ENCODE data around the gene NUPR2. TPM values are rescaled to one million over a fixed set of nuclear protein-coding genes. Genes with fewer than 3 reads are reported as not detected.
A peak's percentile ranks its signal among the peaks of the same experiment; 100 is the strongest.
"Not testable (repeated sequence)": the region's sequence is repeated elsewhere in the genome, so short reads cannot be mapped to it uniquely, and the experiment has no call there.

NUPR2 gene
- total RNA-seq, 1 experiment from 2014 or later: not detected

- CTCF ChIA-PET: interaction anchor here (0.6 to 0.9 kb wide), 3 partner anchors 55 to 142 kb away, joined by 3 to 7 read pairs (median 3); partner anchors contain the start of genes NIPSNAP2 and PSPH
Measured at GRCh38 chr7:56106108-56107073, 9.8 kb downstream of the NUPR2 start, which contains the start of gene CHCHD2. TSS of gene CHCHD2 (minus strand) at chr7:56106476. CDS start at chr7:56106413, 63 bp downstream.

GRCh38 chr7:56105508-56105907 is 10.7 kb downstream of the NUPR2 start:
- Mint-ChIP-seq H3K9me3 (ENCODE audit: unreplicated experiment) (no peaks in the 10 kb centered on the region), H3K4me3 (ENCODE audit: unreplicated experiment) (peak overlapping the region; percentile 95), H3K27me3 (ENCODE audit: insufficient read depth, unreplicated experiment) (no peaks in the 10 kb centered on the region), H3K27ac (ENCODE audit: unreplicated experiment) (peak overlapping the region; percentile 97), H3K4me1 (ENCODE audit: low read depth, unreplicated experiment) (peaks cover 9% of the 10 kb centered on the region), H3K36me3 (ENCODE audit: insufficient read depth, unreplicated experiment) (peaks cover 59% of the 10 kb centered on the region)
- CTCF ChIA-PET: interaction anchor here (0.6 to 0.9 kb wide), 2 partner anchors 99 to 141 kb away, joined by 3 to 7 read pairs; partner anchors contain the start of gene NIPSNAP2
- intact Hi-C loops (cut with micrococcal nuclease; ENCODE audit: unreplicated experiment): no loop called here
- peaks cover 5% of the 10 kb centered on the region for H3K36me3 ChIP-seq (ENCODE audit: control insufficient read depth, insufficient read depth, low read length)
- H3K27me3 ChIP-seq (replicated peaks; ENCODE audit: control insufficient read depth, insufficient read depth, low read length): no peaks in the 10 kb centered on the region
- no peaks in the 10 kb centered on the region for H3K9me3 ChIP-seq
- TSS peak; percentile 73 for BruUV-seq (replicated peaks)
- POLR2A ChIA-PET: interaction anchor here (0.6 to 1.4 kb wide), 4 partner anchors 42 to 141 kb away, joined by 3 to 9 read pairs (median 4); partner anchors contain the start of genes CCT6A and PSPH
- TF ChIP-seq CTCF (IDR thresholded peaks at IDR 0.05; ENCODE audit: insufficient read depth in 1 of 2, low read depth in 1 of 2, low read length in 1 of 2, severe bottlenecking in 1 of 2, unreplicated experiment in 1 of 2): no peak
- peak overlapping the region; percentile 81 for H3K4me3 ChIP-seq (ENCODE audit: low read depth, low read length)
- no peaks in the 10 kb centered on the region for H3K4me1 ChIP-seq
- DNase-seq: peak in 1 of 2 experiments; percentile 35

More at GRCh38 chr7:56106108-56107073, 9.8 kb downstream of the NUPR2 start, which contains the start of gene CHCHD2:
- peaks cover 3% of the 10 kb centered on the region for H3K36me3 ChIP-seq (ENCODE audit: control insufficient read depth, insufficient read depth, low read length)
- peak within 1 kb of the TSS; percentile 97 for H3K27ac Mint-ChIP-seq (ENCODE audit: unreplicated experiment)
- H3K9me3 Mint-ChIP-seq (ENCODE audit: unreplicated experiment): no peaks in the 10 kb centered on the region
- BruUV-seq (replicated peaks): TSS peak; percentile 99
- H3K36me3 Mint-ChIP-seq (ENCODE audit: insufficient read depth, unreplicated experiment): peaks cover 50% of the 10 kb centered on the region
- H3K4me1 Mint-ChIP-seq (ENCODE audit: low read depth, unreplicated experiment): peaks cover 9% of the 10 kb centered on the region
- POLR2A ChIA-PET: interaction anchor here (0.5 to 1.4 kb wide), 6 partner anchors 55 to 373 kb away, joined by 3 to 9 read pairs (median 6); partner anchors contain the start of genes CCT6A and PSPH
- no peak for TF ChIP-seq CTCF (IDR thresholded peaks at IDR 0.05; ENCODE audit: insufficient read depth in 1 of 2, low read depth in 1 of 2, low read length in 1 of 2, severe bottlenecking in 1 of 2, unreplicated experiment in 1 of 2)
- H3K27me3 Mint-ChIP-seq (ENCODE audit: insufficient read depth, unreplicated experiment): no peaks in the 10 kb centered on the region
- peak within 1 kb of the TSS; percentile 81 for H3K4me3 ChIP-seq (ENCODE audit: low read depth, low read length)
- no peaks in the 10 kb centered on the region for H3K27me3 ChIP-seq (replicated peaks; ENCODE audit: control insufficient read depth, insufficient read depth, low read length)
- peak; percentile 94 to 97 for DNase-seq
- no peaks in the 10 kb centered on the region for H3K4me1 ChIP-seq
- peak within 1 kb of the TSS; percentile 95 for H3K4me3 Mint-ChIP-seq (ENCODE audit: unreplicated experiment)
- intact Hi-C loops (cut with micrococcal nuclease; ENCODE audit: unreplicated experiment): no loop called here
- no peaks in the 10 kb centered on the region for H3K9me3 ChIP-seq

- H3K4me3 ChIP-seq (ENCODE audit: low read depth, low read length); intact Hi-C loops (cut with micrococcal nuclease; ENCODE audit: unreplicated experiment); POLR2A ChIA-PET; H3K27me3 ChIP-seq (replicated peaks; ENCODE audit: control insufficient read depth, insufficient read depth, low read length); H3K36me3 ChIP-seq (ENCODE audit: control insufficient read depth, insufficient read depth, low read length); H3K27ac Mint-ChIP-seq (ENCODE audit: unreplicated experiment); CTCF ChIA-PET; H3K9me3 Mint-ChIP-seq (ENCODE audit: unreplicated experiment); H3K4me1 Mint-ChIP-seq (ENCODE audit: low read depth, unreplicated experiment); H3K4me3 Mint-ChIP-seq (ENCODE audit: unreplicated experiment); H3K9me3 ChIP-seq; H3K27me3 Mint-ChIP-seq (ENCODE audit: insufficient read depth, unreplicated experiment); BruUV-seq (replicated peaks); DNase-seq; H3K4me1 ChIP-seq: not testable (repeated sequence)
- H3K36me3 Mint-ChIP-seq (ENCODE audit: insufficient read depth, unreplicated experiment): peaks cover 72% of the 10 kb centered on the region
Measured at GRCh38 chr7:56104138-56104537, 12.1 kb downstream of the NUPR2 start.

Data from Caco-2 (cell line).